Uterus (tissue), 4 donors: ENCODE measurements around the gene UCP3. TPM values are rescaled to one million over a fixed set of nuclear protein-coding genes. Genes with fewer than 3 reads are reported as not detected.

Source experiments
- DNase-seq, 2 donors: peaks; one replicate each; pipeline ENCODE4 v3.0.0-alpha.2; 2019 to 2020
- H3K27ac ChIP-seq, 2 donors: fragments of 200-600 bp; sonication (generic); 1 replicate in 1 of 2; 2 replicates in 1 of 2; pipeline ENCODE4 v1.5.1; 2016 to 2018
- H3K27me3 ChIP-seq, 2 donors: fragments of 200-600 bp; sonication (generic); one replicate each; pipeline ENCODE4 v1.5.1; 2018 to 2019; ENCODE audit warnings: control low read depth in 1 of 2
- H3K36me3 ChIP-seq, 2 donors: fragments of 200-600 bp; sonication (generic); one replicate each; pipeline ENCODE4 v1.5.1; 2019; ENCODE audit warnings: control low read depth in 1 of 2
- H3K4me1 ChIP-seq, 2 donors: fragments of 200-600 bp; sonication (generic); one replicate each; pipeline ENCODE4 v1.5.1; 2018 to 2019; ENCODE audit warnings: control low read depth in 1 of 2
- H3K4me3 ChIP-seq, 2 donors: fragments of 200-600 bp; sonication (generic); 1 replicate in 1 of 2; 2 replicates in 1 of 2; pipeline ENCODE4 v1.5.1; 2018 to 2019; ENCODE audit warnings: mild to moderate bottlenecking in 1 of 2
- H3K9me3 ChIP-seq, 2 donors: fragments of 200-600 bp; sonication (generic); one replicate each; pipeline ENCODE4 v1.5.1; 2019; ENCODE audit warnings: control low read depth in 1 of 2
- POLR2A ChIP-seq, 2 donors: fragments of 450-650 bp; IDR thresholded peaks; one replicate each; pipeline ENCODE4 v1.6.1; 2016; ENCODE audit warnings: antibody characterized with exemption in 2 of 2, mild to moderate bottlenecking in 1 of 2, moderate library complexity in 1 of 2
- intact Hi-C: fragments of 100-400 bp; cut with DNase I; formaldehyde crosslinking; loops from one replicate; pipeline ENCODE4 v1.15.1; 2023; ENCODE audit warnings: low total_unique reads
- total RNA-seq, 4 donors: library from RNA; depleted of rRNA in 3 of 4; stranded (reverse); fragments of >200 nt in 3 of 4; gene quantifications; one replicate each; pipeline versions ENCODE4 v1.1.0 to v1.2.4, GENCODE V29; 2014 to 2023
- TF ChIP-seq, protein P1 (sequence below), 4 experiments: fragments of 200-600 bp in 2 of 4; fragments of 450-650 bp in 2 of 4; sonication (generic) in 2 of 4; IDR thresholded peaks; one replicate each; pipeline ENCODE4 v1.5.1; 2016 to 2019; ENCODE audit warnings: antibody characterized with exemption in 4 of 4, mild to moderate bottlenecking in 2 of 4, moderate library complexity in 1 of 4
- donor health status: DM: yes; HTN: yes; CAD: no.

UCP3 gene
- total RNA-seq, 4 donors from 2014 or later: 0.21 to 4.1 (median 1.5) TPM; not detected in 1

- intact Hi-C loops: no loop called here
- Histone ChIP-seq H3K27me3 (no peaks in the 10 kb centered on the region), H3K4me1 (no peaks in the 10 kb centered on the region), H3K9me3 (no peaks in the 10 kb centered on the region), H3K4me3 (no peak overlapping the region), H3K36me3 (no peaks in the 10 kb centered on the region), H3K27ac (peak overlapping the region; percentile 45 to 48)
- no peak for DNase-seq
- TF ChIP-seq, protein P1, sequence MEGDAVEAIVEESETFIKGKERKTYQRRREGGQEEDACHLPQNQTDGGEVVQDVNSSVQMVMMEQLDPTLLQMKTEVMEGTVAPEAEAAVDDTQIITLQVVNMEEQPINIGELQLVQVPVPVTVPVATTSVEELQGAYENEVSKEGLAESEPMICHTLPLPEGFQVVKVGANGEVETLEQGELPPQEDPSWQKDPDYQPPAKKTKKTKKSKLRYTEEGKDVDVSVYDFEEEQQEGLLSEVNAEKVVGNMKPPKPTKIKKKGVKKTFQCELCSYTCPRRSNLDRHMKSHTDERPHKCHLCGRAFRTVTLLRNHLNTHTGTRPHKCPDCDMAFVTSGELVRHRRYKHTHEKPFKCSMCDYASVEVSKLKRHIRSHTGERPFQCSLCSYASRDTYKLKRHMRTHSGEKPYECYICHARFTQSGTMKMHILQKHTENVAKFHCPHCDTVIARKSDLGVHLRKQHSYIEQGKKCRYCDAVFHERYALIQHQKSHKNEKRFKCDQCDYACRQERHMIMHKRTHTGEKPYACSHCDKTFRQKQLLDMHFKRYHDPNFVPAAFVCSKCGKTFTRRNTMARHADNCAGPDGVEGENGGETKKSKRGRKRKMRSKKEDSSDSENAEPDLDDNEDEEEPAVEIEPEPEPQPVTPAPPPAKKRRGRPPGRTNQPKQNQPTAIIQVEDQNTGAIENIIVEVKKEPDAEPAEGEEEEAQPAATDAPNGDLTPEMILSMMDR (IDR thresholded peaks at IDR 0.05): no peak
- TF ChIP-seq POLR2A (IDR thresholded peaks at IDR 0.05): no peak
Observed at GRCh38 chr11:74019104-74019738, 10.3 kb upstream of the UCP3 start.

GRCh38 chr11:74018331-74019005 is 9.6 kb upstream of the UCP3 start:
- Histone ChIP-seq H3K27ac (peak overlapping the region; percentile 45 to 48), H3K9me3 (no peaks in the 10 kb centered on the region), H3K27me3 (no peaks in the 10 kb centered on the region), H3K36me3 (no peaks in the 10 kb centered on the region), H3K4me1 (no peaks in the 10 kb centered on the region), H3K4me3 (no peak overlapping the region)
- DNase-seq: peak; percentile 78 to 86
- TF ChIP-seq, protein P1 (IDR thresholded peaks at IDR 0.05): no peak
- TF ChIP-seq POLR2A (IDR thresholded peaks at IDR 0.05): no peak
- intact Hi-C loops: no loop called here

DNA sequence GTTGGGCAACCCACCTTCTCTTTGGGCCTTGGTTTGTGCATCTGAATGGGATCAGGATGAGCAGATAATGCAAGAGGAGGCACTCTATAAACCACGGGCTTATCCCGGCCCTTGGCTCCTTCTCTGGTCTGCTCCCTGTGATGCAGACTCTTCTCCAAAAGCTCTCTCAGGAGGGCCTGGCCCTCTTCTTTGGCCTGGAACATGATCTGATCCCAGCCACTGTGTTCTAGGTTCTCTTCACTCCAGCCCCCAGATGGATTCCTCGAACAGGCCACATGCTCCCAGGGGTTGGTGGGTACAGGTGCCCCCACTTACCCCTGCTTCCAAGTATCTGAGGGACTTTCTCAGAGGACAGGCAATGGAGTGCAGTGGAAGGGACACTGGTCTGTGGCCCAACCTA is 8.7 kb upstream of the UCP3 start:
- intact Hi-C loops: no loop called here
- TF ChIP-seq, protein P1 (IDR thresholded peaks at IDR 0.05): no peak
- no peak for TF ChIP-seq POLR2A (IDR thresholded peaks at IDR 0.05)
- H3K9me3 ChIP-seq: no peaks in the 10 kb centered on the region
- H3K36me3 ChIP-seq: no peaks in the 10 kb centered on the region
- no peak overlapping the region for H3K4me3 ChIP-seq
- no peak for DNase-seq
- H3K27me3 ChIP-seq: no peaks in the 10 kb centered on the region
- H3K4me1 ChIP-seq: no peaks in the 10 kb centered on the region
- H3K27ac ChIP-seq: no peak overlapping the region

- no peak for TF ChIP-seq POLR2A (IDR thresholded peaks at IDR 0.05)
- TF ChIP-seq, protein P1 (IDR thresholded peaks at IDR 0.05): no peak
- intact Hi-C loops: no loop called here
- Histone ChIP-seq H3K4me1 (no peaks in the 10 kb centered on the region), H3K4me3 (no peak overlapping the region), H3K27ac (no peak overlapping the region), H3K27me3 (no peaks in the 10 kb centered on the region), H3K9me3 (no peaks in the 10 kb centered on the region), H3K36me3 (no peaks in the 10 kb centered on the region)
- DNase-seq: no peak
Observed at GRCh38 chr11:74015919-74016684, 7.2 kb upstream of the UCP3 start.

DNA sequence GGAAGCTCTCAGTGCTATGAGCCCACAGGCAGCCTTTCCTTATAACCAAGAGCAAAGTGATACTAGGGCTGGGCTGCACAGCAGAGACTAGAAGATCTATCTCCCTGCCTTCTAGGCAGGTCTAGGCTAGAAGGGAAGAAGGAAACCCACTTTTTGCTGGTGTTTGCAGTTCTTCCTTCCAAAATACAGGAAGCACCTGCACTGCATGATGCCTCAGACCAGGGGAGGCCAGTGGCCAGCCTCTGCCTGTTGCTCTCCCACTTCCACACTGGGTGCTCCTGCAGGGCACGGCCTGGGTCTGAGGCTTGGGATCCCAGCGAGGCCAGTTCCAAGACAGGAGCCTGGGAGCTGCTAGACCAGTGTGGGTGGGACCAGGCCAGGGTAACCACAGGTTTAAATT is 6.0 kb upstream of the UCP3 start:
- no peak overlapping the region for H3K27ac ChIP-seq
- H3K4me1 ChIP-seq: no peaks in the 10 kb centered on the region
- H3K27me3 ChIP-seq: no peaks in the 10 kb centered on the region
- H3K4me3 ChIP-seq: no peak overlapping the region
- no peak for DNase-seq
- intact Hi-C loops: no loop called here
- TF ChIP-seq, protein P1 (IDR thresholded peaks at IDR 0.05): no peak
- no peak for TF ChIP-seq POLR2A (IDR thresholded peaks at IDR 0.05)
- H3K9me3 ChIP-seq: no peaks in the 10 kb centered on the region
- H3K36me3 ChIP-seq: no peaks in the 10 kb centered on the region
